Measurements from ENCODE around the gene PANK4. TPM values are rescaled to one million over a fixed set of nuclear protein-coding genes. Genes with fewer than 3 reads are reported as not detected.

Gene PANK4
- total and polyA plus RNA-seq, 2 of the 8 experiments (the other 6 are each of a cell fraction or from before 2014, with no cell fraction given): 20.1 to 29.7 TPM

DNA sequence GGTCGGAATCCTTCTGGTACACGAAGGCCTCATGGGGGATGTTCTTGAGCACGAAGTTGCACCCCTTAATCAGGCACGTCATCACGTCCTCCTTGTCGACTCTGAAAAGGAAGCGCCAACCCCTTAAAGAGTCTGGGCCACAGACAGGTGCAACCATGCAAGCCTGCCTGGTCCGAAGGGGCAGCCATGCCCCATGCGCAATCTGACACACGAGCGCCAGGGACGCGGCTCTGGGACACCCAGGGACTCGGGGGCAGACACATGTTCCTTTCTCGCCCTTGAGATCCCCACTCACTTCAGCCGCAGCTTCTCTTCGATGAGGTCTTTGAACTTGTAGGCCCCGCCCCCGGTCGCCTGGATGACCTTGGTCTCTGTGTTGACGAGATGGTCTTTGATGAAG is 5.6 kb downstream of the PANK4 start:
- H2BK12ac ChIP-seq (ENCODE audit: low read depth, low read length): no peak overlapping the region
- H4K91ac ChIP-seq (replicated peaks; ENCODE audit: insufficient read length, low read length): no peak overlapping the region
- H3K4me1 ChIP-seq (replicated peaks in 1 of 4; ENCODE audit: control insufficient read depth in 3 of 4, insufficient read depth in 4 of 4, low read length in 3 of 4): peaks cover 0 to 15% (median 8%) of the 10 kb centered on the region in 4 experiments; a peak in 5 of 7 replicates
- H3K23me2 ChIP-seq (ENCODE audit: low read depth, low read length): peaks cover 2% of the 10 kb centered on the region; the same call in 1 of the 2 replicates
- H3K9me3 ChIP-seq (ENCODE audit: insufficient read depth in 2 of 2, low read depth in 1 of 2, low read length in 1 of 2): no peaks in the 10 kb centered on the region
- no peak overlapping the region for H2AK5ac ChIP-seq (ENCODE audit: low read depth, low read length)
- H3K36me3 ChIP-seq (ENCODE audit: control insufficient read depth in 2 of 4, insufficient read depth in 4 of 4, low read length in 3 of 4): peaks cover 18 to 47% (median 34%) of the 10 kb centered on the region in 4 experiments; a peak in 7 of 8 replicates
- WGBS, 2 experiments (ENCODE audit: extremely low coverage in 1 of 2, insufficient coverage in 1 of 2, insufficient read length in 1 of 2, insufficient replicate concordance in 2 of 2, low coverage in 1 of 2, low lambda C conversion rate in 2 of 2, missing lambda C conversion rate in 1 of 2): 88% methylated on average over 21 of the region's 21 CpGs; no CpG with 5 or more reads in 1 of the 2 experiments
- FAIRE-seq: no peak
- H2BK20ac ChIP-seq (ENCODE audit: low read length): no peak overlapping the region
- no peak overlapping the region for H2AFZ ChIP-seq (ENCODE audit: low read length)
- POLR2A ChIA-PET (ENCODE audit: partially characterized antibody): no interaction called here
- peaks cover 36 to 45% of the 10 kb centered on the region in 2 experiments for H4K20me1 ChIP-seq (replicated peaks in 1 of 2; ENCODE audit: control insufficient read depth in 1 of 2, insufficient read depth in 2 of 2, low read length in 2 of 2)
- H3K18ac ChIP-seq (ENCODE audit: extremely low read depth, low read length): no peak overlapping the region
- no peak overlapping the region for H3K4me3 ChIP-seq (ENCODE audit: extremely low read depth in 1 of 4, insufficient read depth in 2 of 4, low read depth in 3 of 4, low read length in 4 of 4)
- no peak overlapping the region for H3K4ac ChIP-seq (replicated peaks; ENCODE audit: insufficient read length, low read depth, low read length)
- CTCF ChIA-PET (ENCODE audit: partially characterized antibody): interaction anchor here (1.0 to 4.6 kb wide), 3 partner anchors 14 to 18 kb away, joined by 3 to 16 read pairs (median 9); no protein-coding TSS in a partner anchor
- no peak overlapping the region for H4K5ac ChIP-seq (ENCODE audit: insufficient read length, low read depth, low read length)
- no peak overlapping the region for H4K8ac ChIP-seq (ENCODE audit: extremely low read depth, insufficient read depth, low read length)
- peaks cover 30% of the 10 kb centered on the region for H3K79me1 ChIP-seq (ENCODE audit: low read depth, low read length)
- no peak overlapping the region for H3K23ac ChIP-seq (ENCODE audit: insufficient read length)
- H3K79me2 ChIP-seq (ENCODE audit: control insufficient read depth in 1 of 2, insufficient read depth in 2 of 2, low read length in 2 of 2): peaks cover 14 to 42% of the 10 kb centered on the region in 2 experiments
- no peak overlapping the region for H3K56ac ChIP-seq (replicated peaks; ENCODE audit: insufficient read length, low read depth, low read length)
- H3K14ac ChIP-seq (ENCODE audit: insufficient read length): no peak overlapping the region
- H3K9ac ChIP-seq (replicated peaks in 1 of 4; ENCODE audit: extremely low read depth in 1 of 4, low read depth in 3 of 4, low read length in 3 of 4): no peak overlapping the region
- H3K27me3 ChIP-seq (replicated peaks in 1 of 4; ENCODE audit: control insufficient read depth in 3 of 4, extremely low read depth in 1 of 4, insufficient read depth in 3 of 4, low read length in 3 of 4): no peaks in the 10 kb centered on the region; a peak in 1 of 7 replicates
- H3K27ac ChIP-seq (ENCODE audit: low read depth, low read length): no peak overlapping the region
- DNase-seq (ENCODE audit: low read depth in 1 of 2, low spot score in 2 of 2): no peak
- H2BK15ac ChIP-seq (ENCODE audit: low read length): no peak overlapping the region
- H3K4me2 ChIP-seq (ENCODE audit: insufficient read depth in 1 of 2, low read depth in 2 of 2, low read length in 2 of 2): no peak overlapping the region
- no peak overlapping the region for H2BK120ac ChIP-seq (replicated peaks; ENCODE audit: low read depth, low read length)
- H2BK5ac ChIP-seq (ENCODE audit: low read depth, low read length): no peak overlapping the region
- TF ChIP-seq SP4 (IDR thresholded peaks at IDR 0.05; ENCODE audit: low read length) (no peak), POLR2A (IDR thresholded peaks at IDR 0.05; ENCODE audit: control extremely low read depth in 1 of 2, low read depth in 2 of 2, low read length in 2 of 2) (no peak), JUN (IDR thresholded peaks at IDR 0.05; ENCODE audit: low read depth, low read length) (no peak), SP2 (IDR thresholded peaks at IDR 0.05; ENCODE audit: low read length) (no peak), MAFK (IDR thresholded peaks at IDR 0.05; ENCODE audit: low read depth, low read length) (no peak), RBBP5 (IDR thresholded peaks at IDR 0.05; ENCODE audit: borderline replicate concordance, low read depth, low read length) (no peak), RXRA (IDR thresholded peaks at IDR 0.05; ENCODE audit: insufficient read depth, low read depth, low read length) (no peak)
- TF ChIP-seq, protein P1, sequence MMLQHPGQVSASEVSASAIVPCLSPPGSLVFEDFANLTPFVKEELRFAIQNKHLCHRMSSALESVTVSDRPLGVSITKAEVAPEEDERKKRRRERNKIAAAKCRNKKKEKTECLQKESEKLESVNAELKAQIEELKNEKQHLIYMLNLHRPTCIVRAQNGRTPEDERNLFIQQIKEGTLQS (IDR thresholded peaks at IDR 0.05; ENCODE audit: insufficient read depth, low read depth, low read length): no peak

All from H1 (cell line).